ENCODE measurements around the gene HAX1. TPM values are rescaled to one million over a fixed set of nuclear protein-coding genes. Genes with fewer than 3 reads are reported as not detected.
A peak's percentile ranks its signal among the peaks of the same experiment; 100 is the strongest.
"Not testable (repeated sequence)": the region's sequence is repeated elsewhere in the genome, so short reads cannot be mapped to it uniquely, and the experiment has no call there.

HAX1 gene
- polyA plus RNA-seq, 4 donors = 62.7 to 81.8 (median 78.3) TPM

DNA sequence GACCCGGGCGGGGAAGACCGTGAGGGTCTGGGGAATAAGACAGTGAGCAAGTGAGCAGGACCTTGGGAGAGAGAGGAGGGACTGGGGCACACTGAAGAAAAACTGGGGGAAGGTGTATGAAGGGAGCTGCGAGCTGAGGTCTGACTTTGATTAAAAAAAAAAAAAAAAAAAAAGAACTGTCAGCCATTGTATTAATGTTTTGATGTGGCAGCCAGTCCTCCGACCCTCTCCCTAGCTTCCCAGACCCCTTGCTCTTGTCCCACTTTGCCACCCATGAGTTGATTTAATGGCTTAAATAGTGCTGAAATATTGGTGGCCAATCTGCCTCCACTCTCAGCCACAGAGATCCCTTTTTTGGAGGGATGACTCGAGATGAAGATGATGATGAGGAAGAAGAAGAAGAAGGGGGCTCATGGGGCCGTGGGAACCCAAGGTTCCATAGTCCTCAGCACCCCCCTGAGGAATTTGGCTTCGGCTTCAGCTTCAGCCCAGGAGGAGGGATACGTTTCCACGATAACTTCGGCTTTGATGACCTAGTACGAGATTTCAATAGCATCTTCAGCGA, 652 bp downstream of the HAX1 start:
- DNase-seq (ENCODE audit: low read depth in 4 of 4, low spot score in 3 of 4) = peak in 1 of 4 donors; percentile 6

- DNase-seq (ENCODE audit: low read depth in 4 of 4, low spot score in 3 of 4) = no peak
These were observed 4.4 kb downstream of the HAX1 start for GRCh38 chr1:154276797-154277196.

DNA sequence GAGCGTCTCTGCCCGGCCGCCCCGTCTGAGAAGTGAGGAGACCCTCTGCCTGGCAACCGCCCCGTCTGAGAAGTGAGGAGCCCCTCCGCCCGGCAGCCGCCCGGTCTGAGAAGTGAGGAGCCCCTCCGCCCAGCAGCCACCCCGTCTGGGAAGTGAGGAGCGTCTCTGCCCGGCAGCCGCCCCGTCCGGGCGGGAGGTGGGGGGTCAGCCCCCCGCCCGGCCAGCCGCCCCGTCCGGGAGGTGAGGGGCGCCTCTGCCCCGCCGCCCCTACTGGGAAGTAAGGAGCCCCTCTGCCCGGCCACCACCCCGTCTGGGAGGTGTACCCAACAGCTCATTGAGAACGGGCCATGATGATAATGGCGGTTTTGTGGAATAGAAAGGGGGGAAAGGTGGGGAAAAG, 15.2 kb downstream of the HAX1 start:
- DNase-seq (ENCODE audit: low read depth in 4 of 4, low spot score in 3 of 4) = not testable (repeated sequence)

GRCh38 chr1:154288661-154289060, 16.2 kb downstream of the HAX1 start:
- no peak for DNase-seq (ENCODE audit: low read depth in 4 of 4, low spot score in 3 of 4)

GRCh38 chr1:154290921-154291320, 18.5 kb downstream of the HAX1 start:
- no peak for DNase-seq (ENCODE audit: low read depth in 4 of 4, low spot score in 3 of 4)

GRCh38 chr1:154295408-154296235, 23.2 kb downstream of the HAX1 start:
- DNase-seq (ENCODE audit: low read depth in 4 of 4, low spot score in 3 of 4) = no peak

- no peak for DNase-seq (ENCODE audit: low read depth in 4 of 4, low spot score in 3 of 4)
These were observed 29.2 kb downstream of the HAX1 start for GRCh38 chr1:154301582-154301981.

DNA sequence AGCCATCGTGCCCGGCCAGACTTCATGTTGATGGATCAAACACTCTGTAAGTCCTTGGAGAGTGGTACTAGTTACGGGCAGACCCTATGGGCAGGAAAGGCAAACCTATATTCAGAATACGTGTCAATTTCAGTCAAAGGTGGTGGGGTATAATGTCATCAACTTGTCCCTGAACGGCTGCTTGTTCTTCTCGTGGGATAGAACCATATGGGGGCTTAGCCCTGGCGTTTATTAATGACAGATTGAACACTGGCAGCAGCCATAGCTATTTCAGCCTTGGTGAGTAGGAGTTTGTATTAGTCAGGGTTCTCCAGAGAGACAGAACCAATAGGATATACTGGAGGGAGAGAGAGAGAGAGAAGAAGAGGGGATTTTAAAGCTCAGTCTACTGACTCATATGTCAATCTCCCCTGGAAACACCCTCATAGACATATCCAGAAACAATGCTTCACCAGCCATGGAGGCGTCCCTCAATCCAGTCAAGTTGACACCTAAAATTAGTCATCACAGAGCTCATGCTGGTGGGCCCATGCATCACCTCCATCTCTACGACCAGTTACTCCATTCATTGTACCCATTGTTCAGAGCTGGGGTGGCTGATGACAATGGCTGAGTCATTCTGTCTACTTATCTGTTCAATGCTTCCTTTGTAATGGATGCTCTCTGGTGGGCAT, 32.4 kb downstream of the HAX1 start:
- DNase-seq (ENCODE audit: low read depth in 4 of 4, low spot score in 3 of 4) = no peak

- no peak for DNase-seq (ENCODE audit: low read depth in 4 of 4, low spot score in 3 of 4)
These were observed 33.7 kb downstream of the HAX1 start for GRCh38 chr1:154306151-154306550.

DNA sequence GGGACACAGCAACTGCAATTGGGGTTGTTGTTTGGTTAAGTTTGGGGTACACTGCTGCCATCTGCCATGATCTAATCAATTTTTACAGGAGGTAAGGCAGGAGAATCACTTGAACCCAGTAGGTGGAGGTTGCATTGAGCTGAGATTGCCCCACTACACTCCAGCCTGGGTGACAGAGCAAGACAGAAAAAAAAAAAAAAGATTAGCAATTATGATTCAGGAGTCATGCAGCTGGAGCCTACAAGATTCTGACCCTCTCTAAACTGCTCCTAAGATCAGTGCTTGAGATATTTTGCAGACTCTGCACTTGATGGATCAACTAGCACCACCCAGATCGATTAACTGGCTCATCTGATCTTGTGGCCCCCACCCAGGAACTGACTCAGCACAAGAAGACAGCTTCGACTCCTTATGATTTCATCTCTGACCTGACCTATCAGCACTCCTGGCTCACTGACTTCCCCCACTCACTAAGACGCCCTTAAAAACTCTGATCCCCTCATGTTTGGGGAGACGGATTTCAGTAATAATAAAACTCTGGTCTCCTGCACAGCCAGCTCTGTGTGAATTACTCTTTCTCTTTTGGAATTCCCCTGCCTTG, 35.3 kb downstream of the HAX1 start:
- not testable (repeated sequence) for DNase-seq (ENCODE audit: low read depth in 4 of 4, low spot score in 3 of 4)

DNA sequence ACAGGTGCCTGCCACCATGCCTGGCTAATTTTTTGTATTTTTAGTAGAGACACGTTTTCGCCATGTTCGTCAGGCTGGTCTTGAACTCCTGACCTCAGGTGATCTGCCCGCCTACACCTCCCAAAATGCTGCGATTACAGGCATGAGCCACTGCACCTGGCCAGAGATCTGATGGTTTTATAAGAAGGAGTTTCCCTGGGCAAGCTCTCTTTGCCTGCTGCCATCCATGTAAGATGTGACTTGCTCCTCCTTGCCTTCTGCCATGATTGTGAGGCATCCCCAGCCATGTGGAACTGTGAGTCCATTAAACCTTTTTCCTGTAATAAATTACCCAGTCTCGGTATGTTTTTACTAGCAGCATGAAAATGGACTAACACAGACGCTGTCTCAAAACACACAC, 36.7 kb downstream of the HAX1 start:
- not testable (repeated sequence) for DNase-seq (ENCODE audit: low read depth in 4 of 4, low spot score in 3 of 4)

GRCh38 chr1:154312229-154313065, 40.0 kb downstream of the HAX1 start:
- not testable (repeated sequence) for DNase-seq (ENCODE audit: low read depth in 4 of 4, low spot score in 3 of 4)

DNA sequence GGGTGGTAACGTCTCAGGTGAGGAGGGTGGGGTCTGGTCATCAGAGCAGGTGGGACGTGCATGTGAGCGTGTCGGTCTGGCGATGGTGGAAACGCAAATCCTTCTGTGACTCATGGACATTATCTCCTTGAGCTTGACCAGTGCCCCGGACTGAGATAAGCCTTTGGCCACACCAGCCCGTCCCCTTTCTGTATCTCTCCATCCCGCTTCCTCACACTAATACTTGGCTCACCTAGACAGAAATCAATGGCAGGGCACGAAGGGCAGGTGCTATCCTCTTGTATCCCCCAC, 40.6 kb downstream of the HAX1 start:
- DNase-seq (ENCODE audit: low read depth in 4 of 4, low spot score in 3 of 4) = no peak

- DNase-seq (ENCODE audit: low read depth in 4 of 4, low spot score in 3 of 4) = not testable (repeated sequence)
These were observed 41.8 kb downstream of the HAX1 start for GRCh38 chr1:154314226-154314625.

DNA sequence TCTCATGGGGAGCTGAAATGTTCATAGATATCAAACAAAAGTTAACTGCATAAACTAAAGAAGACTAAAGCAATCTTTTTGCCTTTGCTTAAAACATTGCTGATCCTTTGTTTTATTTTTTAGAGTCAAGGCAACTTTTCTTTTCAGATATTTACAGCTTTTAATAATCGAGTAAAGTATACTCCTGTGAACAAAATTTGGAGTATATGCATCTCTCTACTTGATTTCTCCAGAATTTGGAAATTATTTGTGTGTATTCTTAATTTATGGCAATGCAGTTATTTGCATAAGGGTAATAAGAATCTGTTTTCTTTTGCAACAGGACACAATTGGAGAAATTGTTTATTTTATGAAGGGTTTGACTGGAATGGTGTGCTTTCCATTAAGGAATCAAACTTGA, 44.3 kb downstream of the HAX1 start:
- DNase-seq (ENCODE audit: low read depth in 4 of 4, low spot score in 3 of 4) = no peak

- no peak for DNase-seq (ENCODE audit: low read depth in 4 of 4, low spot score in 3 of 4)
These were observed 46.0 kb downstream of the HAX1 start for GRCh38 chr1:154318386-154318785.

- no peak for DNase-seq (ENCODE audit: low read depth in 4 of 4, low spot score in 3 of 4)
These were observed 48.6 kb downstream of the HAX1 start, which contains the start of gene AQP10 for GRCh38 chr1:154320882-154321608. Gene AQP10, plus strand, starts transcription at chr1:154321093. Its CDS starts 63 bp downstream, at chr1:154321156.

- not testable (repeated sequence) for DNase-seq (ENCODE audit: low read depth in 4 of 4, low spot score in 3 of 4)
These were observed 49.1 kb downstream of the HAX1 start for GRCh38 chr1:154321609-154321934.

- no peak for DNase-seq (ENCODE audit: low read depth in 4 of 4, low spot score in 3 of 4)
These were observed 51.1 kb downstream of the HAX1 start for GRCh38 chr1:154323493-154323892.

GRCh38 chr1:154324241-154324640, 51.8 kb downstream of the HAX1 start:
- no peak for DNase-seq (ENCODE audit: low read depth in 4 of 4, low spot score in 3 of 4)
